HL-60 (cell line): Measurements from ENCODE around the gene RGMB.

Experiments used
- GABPA ChIP-seq: IDR thresholded peaks from 2 replicates; pipeline ENCODE4 v1.6.1; 2012; ENCODE audit warnings: low read depth
- POLR2AphosphoS5 ChIP-seq: IDR thresholded peaks from 2 replicates; pipeline ENCODE4 v1.6.1; 2012; ENCODE audit warnings: low read depth
- SPI1 ChIP-seq: IDR thresholded peaks from 2 replicates; pipeline ENCODE4 v1.6.1; 2012; ENCODE audit warnings: low read depth, mild to moderate bottlenecking, borderline replicate concordance
- TF ChIP-seq, protein P1 (sequence below): IDR thresholded peaks from one replicate; pipeline ENCODE4 v1.5.1; 2011; ENCODE audit warnings: low read length, control low read depth, inconsistent platforms; ENCODE audit not compliant: insufficient read depth

DNA sequence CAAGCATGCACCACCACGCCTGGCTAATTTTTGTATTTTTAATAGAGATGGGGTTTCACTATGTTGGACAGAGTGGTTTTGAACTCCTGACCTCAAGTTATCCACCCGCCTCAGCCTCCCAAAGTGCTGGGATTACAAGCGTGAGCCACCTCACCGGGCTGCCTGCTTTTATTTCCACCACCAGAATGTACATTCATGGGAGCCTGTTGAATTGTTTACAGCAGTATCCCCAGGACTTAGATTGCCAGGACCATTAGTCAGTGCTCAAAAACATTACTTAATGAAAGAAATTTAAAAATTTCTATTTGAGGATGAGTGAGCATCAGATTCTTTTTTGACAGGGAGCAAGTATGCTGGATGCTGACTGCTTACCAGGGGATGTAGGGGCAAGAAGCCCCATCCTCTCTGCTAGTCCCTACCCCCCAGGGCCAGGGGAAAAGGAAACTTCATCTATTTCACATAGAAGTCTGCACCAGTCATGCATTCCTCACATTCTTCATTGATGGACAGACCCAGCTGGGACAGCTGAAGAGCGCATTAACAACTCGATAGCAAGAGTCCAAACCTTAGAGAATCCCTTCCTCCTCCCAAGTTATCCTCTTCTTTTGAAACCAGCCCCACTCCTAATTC is 10.3 kb upstream of the RGMB start:
- TF ChIP-seq, protein P1, sequence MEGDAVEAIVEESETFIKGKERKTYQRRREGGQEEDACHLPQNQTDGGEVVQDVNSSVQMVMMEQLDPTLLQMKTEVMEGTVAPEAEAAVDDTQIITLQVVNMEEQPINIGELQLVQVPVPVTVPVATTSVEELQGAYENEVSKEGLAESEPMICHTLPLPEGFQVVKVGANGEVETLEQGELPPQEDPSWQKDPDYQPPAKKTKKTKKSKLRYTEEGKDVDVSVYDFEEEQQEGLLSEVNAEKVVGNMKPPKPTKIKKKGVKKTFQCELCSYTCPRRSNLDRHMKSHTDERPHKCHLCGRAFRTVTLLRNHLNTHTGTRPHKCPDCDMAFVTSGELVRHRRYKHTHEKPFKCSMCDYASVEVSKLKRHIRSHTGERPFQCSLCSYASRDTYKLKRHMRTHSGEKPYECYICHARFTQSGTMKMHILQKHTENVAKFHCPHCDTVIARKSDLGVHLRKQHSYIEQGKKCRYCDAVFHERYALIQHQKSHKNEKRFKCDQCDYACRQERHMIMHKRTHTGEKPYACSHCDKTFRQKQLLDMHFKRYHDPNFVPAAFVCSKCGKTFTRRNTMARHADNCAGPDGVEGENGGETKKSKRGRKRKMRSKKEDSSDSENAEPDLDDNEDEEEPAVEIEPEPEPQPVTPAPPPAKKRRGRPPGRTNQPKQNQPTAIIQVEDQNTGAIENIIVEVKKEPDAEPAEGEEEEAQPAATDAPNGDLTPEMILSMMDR: no peak
- TF ChIP-seq POLR2AphosphoS5: no peak
- TF ChIP-seq GABPA: no peak
- no peak for TF ChIP-seq SPI1
